GM21367 (cell line): Measurements from ENCODE around the gene ANXA6.

Experiments used
- ATAC-seq: cut with Tn5 transposase; IDR thresholded peaks from one replicate; pipeline ENCODE4 v1.9.1; 2021; ENCODE audit not compliant: unreplicated experiment

Gene ANXA6

GRCh38 chr5:151068433-151069197, 89.0 kb downstream of the ANXA6 start:
- peak; percentile 66 for ATAC-seq

GRCh38 chr5:151067632-151068432, 89.7 kb downstream of the ANXA6 start:
- no peak for ATAC-seq

GRCh38 chr5:151066920-151067319, 90.7 kb downstream of the ANXA6 start:
- no peak for ATAC-seq

GRCh38 chr5:151065609-151066008, 92.0 kb downstream of the ANXA6 start:
- ATAC-seq, result no peak

DNA sequence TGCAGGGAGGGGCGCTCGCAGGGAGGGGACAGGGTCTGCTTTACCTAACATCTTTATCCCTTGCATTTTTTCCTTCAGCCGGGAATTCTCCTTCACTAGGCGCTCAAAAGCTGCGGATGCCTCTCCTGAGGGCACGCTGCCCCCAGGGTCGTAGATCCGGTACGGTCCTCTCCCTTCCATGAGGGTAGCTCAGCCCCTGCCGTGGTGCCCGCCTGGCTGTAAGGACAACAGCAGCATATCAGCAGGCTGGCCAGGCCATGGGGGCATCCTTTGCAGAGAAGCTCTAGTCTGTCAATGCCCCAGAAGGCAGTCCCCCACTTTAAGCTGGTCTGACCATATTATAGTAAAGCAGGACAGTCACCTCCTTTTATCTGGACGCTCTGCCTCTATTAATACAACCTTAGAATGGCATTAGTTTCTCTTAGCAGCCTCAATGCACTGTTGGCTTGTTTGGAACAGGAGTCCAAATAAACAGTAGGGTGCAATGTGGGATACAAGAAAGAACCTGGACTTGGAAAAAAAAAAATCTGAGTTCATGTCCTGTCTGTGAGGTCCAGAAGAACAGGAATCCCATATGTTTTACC, 92.6 kb downstream of the ANXA6 start:
- no peak for ATAC-seq

DNA sequence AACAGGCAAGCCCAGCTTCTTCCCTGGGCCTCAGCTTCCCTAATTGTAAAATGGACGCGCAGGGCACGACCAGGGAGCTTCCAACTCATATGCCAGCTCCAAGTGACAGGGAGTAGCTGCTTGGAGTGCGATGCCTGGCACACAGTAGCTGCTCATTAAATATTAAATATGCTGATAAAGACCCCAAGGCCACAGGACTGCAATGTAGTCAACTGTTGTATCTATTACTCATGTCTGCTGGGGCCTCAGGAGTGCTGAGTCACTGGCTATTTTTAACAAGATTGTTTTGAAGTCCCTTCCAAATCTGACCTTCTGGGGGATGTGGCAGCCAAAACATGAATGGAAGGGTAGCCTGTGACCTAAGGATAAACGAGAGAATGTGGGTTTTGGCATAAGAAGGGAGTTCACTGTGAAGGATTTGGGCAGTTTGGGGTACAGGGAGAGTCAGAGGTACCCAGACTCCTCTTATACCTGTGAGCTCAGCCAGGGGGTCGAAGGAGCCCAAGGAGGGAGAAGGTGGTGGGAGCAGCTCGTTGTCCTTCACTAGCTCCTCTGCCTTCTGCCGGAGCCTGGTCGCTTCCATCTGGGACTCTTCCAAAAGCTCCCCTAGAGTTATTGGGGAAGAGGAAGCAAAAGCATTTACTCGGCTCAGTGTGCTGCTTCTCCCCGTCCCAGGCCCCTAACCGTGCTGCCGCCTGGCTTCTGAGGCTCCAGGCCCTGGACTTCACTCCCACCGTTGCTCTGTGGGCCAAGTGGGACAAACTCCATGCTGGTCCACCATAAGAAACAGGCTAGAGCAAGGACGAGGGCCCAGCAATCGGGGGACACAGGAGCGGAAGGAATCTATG, 94.2 kb downstream of the ANXA6 start:
- no peak for ATAC-seq

GRCh38 chr5:151062405-151063141, 95.0 kb downstream of the ANXA6 start:
- no peak for ATAC-seq

DNA sequence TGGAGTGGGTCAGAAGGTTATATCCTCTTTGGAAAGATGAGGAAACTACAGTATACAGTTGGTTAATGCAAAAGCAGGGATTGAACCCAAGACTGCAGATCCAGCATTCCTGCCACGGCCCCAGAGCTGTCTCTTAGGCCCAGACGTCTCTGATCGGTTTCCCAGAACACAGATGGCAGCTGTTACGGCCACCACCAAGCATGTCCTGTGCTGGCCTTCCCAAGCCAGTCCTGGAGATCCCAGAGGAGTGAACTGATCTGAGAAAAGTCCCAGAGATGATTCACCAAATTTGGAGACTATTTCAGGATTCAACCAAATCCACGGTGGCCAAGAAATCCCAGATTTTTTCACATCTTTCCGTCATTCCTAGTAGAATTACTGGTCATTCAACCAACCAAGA, 96.8 kb downstream of the ANXA6 start:
- ATAC-seq, result no peak

GRCh38 chr5:151058891-151059489, 98.6 kb downstream of the ANXA6 start:
- no peak for ATAC-seq

GRCh38 chr5:151058301-151058700, 99.3 kb downstream of the ANXA6 start:
- ATAC-seq, result no peak

DNA sequence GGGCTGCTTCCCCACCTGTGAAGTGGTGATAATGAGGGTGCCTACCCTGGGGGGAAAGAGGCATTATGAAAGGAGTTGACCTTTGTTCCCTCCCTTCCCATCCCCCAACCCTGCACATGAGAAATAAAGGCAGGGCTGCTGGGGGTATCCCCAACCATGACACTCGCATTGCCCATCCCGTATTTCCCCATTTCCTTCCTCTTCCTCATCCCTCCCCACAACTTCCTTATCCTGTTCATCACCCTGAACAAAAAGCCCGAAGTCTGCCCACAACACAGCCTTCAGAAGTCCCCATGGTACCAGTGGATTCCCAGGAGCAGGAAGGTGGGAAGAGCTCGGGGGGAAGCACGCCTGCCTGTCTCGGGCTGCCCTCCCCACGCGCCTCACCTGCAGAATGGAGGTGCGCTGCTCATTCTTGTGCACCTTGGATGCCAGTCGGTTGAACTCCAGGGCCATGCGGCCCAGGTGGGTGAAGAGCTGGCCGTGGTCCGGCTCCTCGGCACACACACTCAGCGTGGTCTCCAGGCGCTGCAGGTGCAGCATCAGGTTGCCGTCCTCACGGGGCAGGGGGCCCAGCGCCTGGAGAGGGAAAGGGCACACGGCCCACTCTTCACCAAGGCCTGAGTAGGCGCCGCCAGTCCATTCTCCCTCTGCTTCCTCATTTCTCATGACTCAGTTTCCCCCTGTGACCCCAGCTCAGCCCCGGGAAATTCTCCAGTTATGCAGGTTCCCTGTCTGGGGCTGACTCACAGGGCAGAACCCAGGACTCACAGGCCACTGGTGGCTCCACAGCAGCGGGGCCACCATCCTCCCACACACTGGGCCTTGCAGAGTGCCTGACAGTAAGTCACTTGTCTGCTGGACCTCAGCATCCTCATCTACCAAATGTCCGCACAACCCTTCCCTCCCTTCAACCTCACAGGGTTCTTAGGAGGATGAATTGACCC, 100.9 kb downstream of the ANXA6 start:
- no peak for ATAC-seq

GRCh38 chr5:151055336-151055735, 102.2 kb downstream of the ANXA6 start:
- no peak for ATAC-seq

DNA sequence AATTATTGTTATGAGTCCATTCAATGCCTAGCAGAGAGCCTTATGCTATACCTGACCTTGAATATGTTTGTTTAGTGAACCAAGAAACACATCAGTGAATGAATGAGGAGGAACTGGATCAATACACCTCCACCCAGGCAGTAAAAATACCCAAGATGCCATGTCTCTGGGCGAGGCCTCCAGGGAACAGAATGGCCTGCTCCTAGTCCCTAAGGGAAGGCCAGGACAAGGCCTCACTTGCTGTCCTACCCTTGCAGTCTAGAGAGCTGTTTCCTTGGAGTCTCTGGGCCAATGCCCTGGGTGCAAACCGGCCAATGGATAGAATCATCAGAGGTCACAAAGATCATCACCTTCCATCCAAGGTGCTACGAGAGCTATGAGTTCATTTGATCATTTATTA, 102.9 kb downstream of the ANXA6 start:
- ATAC-seq, result no peak

GRCh38 chr5:151053796-151054462, 103.7 kb downstream of the ANXA6 start:
- no peak for ATAC-seq

- no peak for ATAC-seq
Observed at GRCh38 chr5:151052836-151053235, 104.7 kb downstream of the ANXA6 start.

DNA sequence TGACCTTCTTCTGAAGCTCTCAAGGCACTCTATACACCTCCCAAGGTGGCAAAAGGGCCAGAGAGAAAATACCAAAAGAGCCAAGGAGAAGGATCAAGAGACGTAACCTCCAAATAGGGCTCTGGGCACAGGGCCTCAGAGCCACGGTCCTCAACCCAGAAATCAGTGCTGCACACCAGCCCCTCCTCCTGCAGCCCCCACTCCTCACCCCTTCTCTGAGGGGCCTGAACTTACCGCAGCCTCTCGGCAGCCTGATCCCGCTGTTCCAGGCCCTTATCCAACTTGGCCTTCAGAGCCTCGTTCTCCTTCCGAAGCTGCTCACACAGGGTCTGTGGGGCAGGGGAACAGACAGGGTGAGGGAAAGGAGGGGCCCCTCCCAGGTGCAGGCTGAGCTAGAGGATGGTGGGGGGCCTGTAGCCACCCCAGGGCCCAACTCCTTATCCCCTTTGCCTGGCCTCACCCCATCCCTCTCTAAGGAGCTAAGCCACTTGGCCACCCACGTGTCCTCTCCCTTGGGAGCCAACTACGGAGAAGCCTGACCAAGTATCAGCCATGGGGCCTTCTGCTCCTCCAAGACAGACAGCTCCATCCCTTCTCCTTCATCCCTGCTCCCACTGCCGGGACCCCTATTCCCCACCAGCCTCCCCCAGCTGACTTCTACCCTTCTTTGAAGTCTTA, 105.5 kb downstream of the ANXA6 start:
- ATAC-seq, result no peak

GRCh38 chr5:151051066-151051930, 106.3 kb downstream of the ANXA6 start:
- peak; percentile 64 for ATAC-seq
